ENCODE results near the gene KCTD3.
A peak's percentile ranks its signal among the peaks of the same experiment; 100 is the strongest.

The KCTD3 gene

DNA sequence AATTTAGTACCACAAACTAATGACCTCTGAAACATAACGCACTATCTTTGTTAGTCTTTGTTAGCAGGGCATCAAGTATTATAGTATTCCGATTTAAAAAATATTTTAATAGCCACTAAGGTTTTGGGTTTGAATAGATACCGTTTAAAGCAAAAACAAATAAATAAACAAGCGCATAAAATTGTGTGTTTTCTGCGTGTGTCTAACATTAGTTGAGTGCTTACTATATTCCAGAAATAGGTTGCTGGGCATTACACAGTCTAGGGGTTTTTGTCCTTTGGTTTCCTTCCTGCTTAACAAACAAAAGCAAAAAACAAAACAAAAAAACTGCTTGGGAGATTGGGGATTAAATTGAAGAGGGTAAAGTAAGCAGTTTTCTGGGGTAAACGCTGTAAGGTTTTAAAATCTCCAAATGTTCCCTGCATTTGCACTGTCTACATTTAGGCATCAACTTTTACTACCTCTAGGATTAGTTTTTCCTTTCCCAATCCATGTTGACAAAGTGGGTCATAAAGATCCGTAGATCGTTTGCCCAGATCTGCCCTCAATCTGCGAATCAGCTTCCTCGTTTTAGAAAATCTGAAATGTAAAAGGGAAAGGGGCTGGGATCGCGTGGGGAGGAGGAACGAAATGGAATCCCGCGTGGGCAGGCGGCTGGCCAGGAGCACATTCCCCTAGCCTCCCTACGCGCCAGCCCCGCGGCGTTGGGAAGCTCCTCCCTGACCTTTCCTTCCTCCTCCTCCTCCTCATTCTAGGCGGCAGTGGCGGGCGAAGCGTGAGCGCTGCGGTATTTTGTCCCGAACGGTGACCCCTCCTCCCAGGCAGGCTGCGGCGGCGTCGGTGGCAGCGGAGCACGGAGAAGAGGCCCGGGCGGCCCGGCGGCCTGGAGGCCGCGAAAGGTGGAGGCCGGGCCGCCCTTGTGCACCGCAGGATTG lies at the start of gene KCTD3:
Gene KCTD3, plus strand, starts transcription at position 749 of the 935 bp plus-strand sequence. CDS start 382 bp downstream, outside the sequence.
- peak; percentile 90 for DNase-seq

GRCh38 chr1:215517441-215517891 lies 49.6 kb upstream of the KCTD3 start:
- DNase-seq = peak; percentile 56

- DNase-seq = no peak
These were observed 48.5 kb upstream of the KCTD3 start for GRCh38 chr1:215518594-215518993.

DNA sequence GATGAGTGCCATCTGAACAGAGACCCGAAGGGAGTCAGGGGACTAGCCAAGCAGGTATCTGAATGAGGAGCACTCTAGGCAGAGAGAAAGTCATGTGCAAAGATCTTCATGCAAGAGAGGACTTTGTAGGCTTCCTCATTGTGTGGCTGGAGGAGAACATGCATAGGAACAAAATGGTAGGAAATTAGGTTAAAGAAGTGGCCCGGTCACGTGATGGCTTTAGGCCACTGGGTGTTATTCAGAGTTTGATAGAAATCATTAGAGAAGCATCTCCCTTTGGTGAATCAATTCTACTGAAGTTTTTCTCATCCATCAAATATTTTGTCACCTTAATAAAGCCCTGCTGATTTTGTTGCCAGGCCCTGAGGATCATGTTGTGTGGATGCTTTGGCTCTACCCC lies 45.8 kb upstream of the KCTD3 start:
- no peak for DNase-seq

DNA sequence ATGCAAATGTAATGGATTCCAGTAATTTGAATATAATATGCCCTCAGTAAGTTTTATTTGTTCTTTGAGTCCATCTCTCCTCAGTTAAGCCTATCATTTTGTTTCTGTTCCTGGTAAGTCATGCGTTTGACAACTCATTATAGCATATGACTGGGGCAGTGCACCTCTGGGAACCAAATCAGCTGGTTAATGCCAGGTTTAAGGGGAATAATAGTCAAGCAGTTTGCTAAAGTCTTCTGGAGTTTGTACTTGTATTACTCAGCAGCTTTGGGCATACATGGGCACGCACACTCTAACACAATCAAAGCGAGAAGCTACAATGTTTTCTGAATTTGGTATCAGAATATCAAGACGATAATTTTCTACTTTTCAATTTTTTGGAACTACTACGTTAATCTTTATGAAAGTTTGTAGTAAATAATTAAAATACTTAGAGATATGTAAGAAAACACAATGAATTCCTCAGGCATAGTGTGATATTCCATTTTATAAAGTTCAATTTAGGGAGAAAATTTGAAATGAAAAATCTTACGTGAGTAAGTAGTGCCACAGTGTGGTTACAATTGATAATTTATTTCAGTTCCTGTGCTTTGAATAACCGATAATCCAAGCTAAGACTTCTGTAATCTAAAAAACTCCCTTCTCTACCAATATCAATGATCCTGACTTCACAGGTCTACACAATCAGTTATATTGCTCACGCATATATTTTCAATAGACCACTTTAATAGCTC lies 43.8 kb upstream of the KCTD3 start:
- no peak for DNase-seq

- DNase-seq = no peak
These were observed 43.2 kb upstream of the KCTD3 start for GRCh38 chr1:215523906-215524305.

- no peak for DNase-seq
These were observed 40.8 kb upstream of the KCTD3 start for GRCh38 chr1:215526147-215526845.

DNA sequence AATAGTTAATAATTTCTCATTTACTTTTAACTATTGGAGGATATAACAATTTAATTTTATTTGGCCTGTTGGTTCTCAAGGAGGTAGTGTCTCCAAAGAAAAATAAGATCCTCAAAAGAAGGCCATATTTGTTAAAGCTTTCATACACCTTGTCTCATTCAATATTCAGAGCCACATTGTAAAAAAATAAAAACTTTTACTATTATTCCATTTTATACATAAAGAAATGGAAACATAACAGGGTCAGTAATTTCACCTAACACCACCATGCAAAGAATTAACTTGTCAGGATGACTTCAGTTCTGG lies 40.3 kb upstream of the KCTD3 start:
- no peak for DNase-seq

GRCh38 chr1:215529111-215529510 lies 38.0 kb upstream of the KCTD3 start:
- DNase-seq = no peak

DNA sequence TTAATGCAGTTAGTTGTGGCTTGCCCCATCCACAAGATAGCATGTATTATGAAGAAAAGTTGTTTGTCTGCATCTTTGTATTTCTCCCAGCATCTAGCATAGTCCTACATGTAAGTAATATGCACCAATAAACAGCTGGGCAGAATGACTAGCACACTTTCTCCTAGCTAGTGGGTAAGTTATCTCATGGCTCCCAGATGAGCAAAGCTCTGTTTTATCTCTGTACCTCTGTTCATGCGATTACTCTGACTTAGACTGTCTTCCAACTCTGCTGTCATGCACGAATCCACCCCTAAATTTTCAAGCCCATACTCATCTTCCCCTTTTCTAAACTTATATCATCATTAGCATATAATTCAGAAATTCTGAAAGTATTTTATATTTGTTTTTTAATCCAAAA lies 37.5 kb upstream of the KCTD3 start:
- no peak for DNase-seq

DNA sequence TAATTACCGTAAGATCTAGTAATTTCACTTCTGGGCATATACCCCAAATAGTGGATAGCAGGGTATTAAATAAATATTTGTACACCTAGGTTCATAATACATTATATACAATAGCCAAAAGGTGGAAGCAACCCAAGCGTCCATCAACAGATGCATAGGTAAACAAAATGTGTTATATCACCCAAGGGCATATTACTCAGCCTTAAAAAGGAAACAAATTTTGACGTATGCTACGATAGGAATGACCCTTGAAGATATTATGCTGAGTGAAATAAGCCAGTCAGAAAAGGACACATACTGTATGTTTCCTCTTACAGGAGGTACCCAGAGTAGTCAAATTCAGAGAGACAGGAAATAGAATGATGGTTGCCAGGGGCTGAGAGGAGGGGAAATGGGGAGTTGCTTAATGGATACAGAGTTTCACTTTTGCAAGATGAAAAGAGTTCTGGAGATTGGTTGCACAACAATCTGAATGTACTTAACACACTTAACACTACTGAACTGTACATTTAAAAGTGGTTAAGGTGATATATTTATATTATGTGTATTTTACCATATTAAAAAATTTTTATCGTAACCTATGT lies 36.6 kb upstream of the KCTD3 start:
- DNase-seq = no peak

- no peak for DNase-seq
These were observed 27.1 kb upstream of the KCTD3 start for GRCh38 chr1:215539803-215540570.

DNA sequence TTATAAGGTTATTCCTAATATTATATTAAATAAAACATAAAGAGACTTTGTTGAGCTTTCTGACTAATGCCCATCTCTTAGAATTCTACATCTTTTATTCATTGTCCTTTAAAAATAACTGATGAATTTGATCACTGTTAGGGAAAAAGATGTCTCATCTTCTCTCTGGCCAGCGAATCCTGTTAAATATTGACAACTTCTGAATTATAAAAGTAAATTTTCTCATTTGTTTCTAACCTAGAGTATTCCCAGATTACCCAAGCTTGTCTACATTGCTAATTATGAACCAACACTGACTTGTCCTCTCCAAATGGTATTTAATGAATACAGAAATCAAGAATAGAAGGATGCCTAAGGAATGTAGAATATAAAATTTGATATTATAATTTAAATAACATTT lies 24.8 kb upstream of the KCTD3 start:
- DNase-seq = no peak

DNA sequence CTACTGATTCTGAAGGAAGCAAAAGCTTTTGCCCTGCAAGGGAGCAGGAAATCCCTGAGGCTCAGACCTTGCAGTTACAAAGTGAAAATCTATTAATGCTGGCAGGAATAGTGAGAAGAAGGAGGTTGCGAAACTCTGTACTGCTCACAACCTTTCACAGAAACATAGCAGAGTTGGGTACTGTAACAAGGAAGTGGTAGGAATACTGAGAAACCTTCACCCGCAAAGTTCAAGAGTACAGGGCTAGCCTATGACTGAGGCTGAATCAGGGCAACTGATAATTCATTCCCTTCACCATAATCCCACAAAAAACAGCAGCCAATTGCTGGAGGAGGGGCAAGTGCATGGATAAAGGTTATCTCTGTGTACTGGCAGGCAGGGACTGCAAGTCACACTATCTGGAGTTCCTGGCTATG lies 23.9 kb upstream of the KCTD3 start:
- no peak for DNase-seq

DNA sequence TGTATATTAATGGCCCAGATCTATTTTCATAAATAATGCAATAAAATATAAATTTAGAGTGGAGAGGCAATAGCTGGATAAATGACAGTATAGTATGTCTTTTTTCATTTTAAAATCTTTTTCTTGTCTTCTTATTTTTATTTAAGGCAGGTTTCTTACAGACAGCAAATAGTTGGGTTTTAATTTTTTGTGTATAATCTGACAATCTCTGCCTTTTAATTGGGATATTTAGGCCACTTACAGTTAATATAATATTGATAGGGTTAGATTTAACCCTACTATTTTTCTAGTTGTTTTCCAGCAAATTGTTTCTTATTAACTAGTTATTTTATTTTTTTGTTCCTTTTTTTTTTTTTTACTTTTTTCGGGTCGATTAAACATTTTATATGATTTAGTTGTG lies 23.3 kb upstream of the KCTD3 start:
- no peak for DNase-seq

DNA sequence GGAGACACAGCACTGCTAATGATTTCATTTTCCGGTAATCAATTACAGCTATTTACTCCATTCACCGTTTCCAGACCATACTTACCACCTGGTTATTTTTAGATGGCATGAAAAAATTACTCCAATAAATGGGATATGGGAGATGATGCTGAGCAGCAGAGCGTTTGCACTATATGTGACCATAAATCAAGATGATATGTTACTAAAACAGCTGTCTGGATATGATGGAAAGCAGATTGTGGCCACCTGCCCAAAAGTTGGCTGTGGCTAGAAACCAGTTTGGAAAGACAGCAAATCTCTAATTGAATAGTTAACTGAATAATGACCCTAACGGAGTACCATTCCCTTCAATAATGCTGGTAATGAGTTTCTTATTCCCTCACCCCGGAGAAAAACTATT lies 22.5 kb upstream of the KCTD3 start:
- no peak for DNase-seq

DNA sequence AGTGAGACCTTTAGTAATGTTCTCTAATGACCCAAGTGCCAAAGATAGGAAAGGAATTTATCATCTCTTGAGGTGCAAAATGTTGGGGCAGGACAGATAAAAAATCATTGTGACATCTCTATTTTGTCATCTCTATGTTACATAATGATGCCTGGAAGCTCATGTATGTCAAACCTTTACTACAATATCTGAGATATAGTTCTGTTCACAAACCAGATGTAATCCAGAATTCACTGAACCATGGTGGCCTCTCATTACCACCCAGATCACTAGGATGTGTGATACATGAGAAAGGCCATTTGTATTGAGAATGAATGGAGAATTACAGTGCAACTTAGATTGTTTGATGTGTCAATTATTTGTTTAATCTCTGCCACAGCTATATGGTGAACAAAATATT lies 22.0 kb upstream of the KCTD3 start:
- DNase-seq = no peak

DNA sequence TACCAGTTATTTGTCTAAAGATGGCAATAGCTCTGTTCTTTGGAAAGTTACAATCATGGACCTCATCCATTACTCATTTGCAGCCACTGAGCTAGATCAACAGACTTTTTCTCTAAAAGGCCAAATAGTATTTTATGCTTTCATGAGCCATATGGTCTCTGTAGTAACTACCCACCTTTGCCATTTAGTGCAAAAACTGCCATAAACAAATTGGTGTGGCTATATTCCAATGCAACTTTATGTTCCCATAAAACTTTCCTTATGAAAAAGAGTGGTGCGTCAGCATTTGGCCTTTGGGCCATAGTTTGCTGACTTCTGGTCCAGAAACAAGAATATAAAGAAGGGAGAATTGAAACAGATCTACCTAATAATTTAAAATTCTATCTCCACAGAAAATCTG lies 20.1 kb upstream of the KCTD3 start:
- no peak for DNase-seq

DNA sequence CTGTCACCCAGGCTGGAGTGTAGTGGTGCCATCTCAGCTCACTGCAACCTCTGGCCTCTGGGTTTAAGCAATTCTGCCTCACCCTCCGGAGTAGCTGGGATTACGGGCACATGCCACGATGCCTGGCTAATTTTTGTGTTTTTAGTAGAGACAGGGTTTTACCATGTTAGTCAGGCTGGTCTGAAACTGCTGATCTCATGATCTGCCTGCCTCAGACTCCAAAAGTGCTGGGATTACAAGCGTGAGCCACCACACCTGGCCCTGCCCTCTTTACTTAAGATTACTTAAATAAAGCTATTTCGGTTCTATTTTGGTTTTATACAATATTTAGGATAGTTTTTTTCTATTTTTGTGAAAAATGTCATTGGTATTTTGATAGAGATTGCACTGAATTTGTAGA lies 15.3 kb upstream of the KCTD3 start:
- no peak for DNase-seq

- no peak for DNase-seq
These were observed 12.2 kb upstream of the KCTD3 start for GRCh38 chr1:215554865-215555264.

GRCh38 chr1:215555531-215555930 lies 11.6 kb upstream of the KCTD3 start:
- no peak for DNase-seq

DNA sequence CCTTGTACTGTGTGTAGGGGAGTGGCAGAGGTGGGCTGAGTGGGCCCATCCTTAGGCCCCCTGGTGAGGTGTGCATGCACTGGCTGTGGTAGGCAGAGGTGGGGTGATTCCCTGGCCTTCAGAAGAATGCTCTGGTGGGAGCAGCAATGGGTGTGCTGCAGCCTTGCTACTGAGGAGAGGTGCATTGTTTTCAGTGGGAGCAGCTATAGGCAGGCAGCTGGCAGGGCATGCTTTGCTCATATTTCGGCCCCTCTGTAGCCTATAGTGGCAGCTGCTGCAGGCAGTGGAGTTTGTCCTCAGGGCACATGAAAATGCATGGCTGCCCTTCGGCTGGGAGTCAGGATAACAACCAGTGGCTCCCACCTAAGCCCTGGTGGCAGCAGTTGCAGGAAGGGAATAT lies 10.1 kb upstream of the KCTD3 start:
- no peak for DNase-seq

Data from islet precursor cell (in vitro differentiated cells).